Dermis microvascular lymphatic vessel endothelial cell (primary cell): ENCODE measurements around the gene FER1L5. TPM values are rescaled to one million over a fixed set of nuclear protein-coding genes. Genes with fewer than 3 reads are reported as not detected.

ENCODE experiments used
- DNase-seq, 2 donors: peaks; one replicate each; pipeline versions ENCODE4 v3.0.0 to v3.0.0-alpha.2; 2010; ENCODE audit warnings: low read depth in 2 of 2
- total RNA-seq: library from RNA; depleted of rRNA; stranded (reverse); fragments of >200 nt; gene quantifications from 2 replicates; pipeline ENCODE4 v1.2.1, GENCODE V29; 2014

FER1L5 gene
- total RNA-seq, 1 donor from 2014 or later, result not detected

DNA sequence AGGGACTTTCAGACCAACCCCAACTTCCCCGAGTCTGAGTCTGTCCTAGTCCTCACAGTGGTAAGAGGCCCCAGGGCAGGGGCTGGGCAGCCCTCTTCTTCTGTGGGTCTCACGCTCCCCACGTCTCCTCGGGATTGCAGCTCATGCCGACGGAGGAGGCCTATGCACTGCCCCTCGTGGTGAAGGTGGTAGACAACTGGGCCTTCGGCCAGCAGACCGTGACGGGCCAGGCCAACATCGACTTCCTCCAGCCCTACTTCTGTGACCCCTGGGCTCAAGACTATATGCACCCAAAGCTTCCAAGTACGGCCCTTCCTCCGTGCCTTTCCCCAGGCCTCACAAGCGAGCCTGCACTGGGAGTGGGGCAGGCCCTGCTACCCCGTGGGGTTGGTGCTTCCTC is 53.0 kb downstream of the FER1L5 start:
- DNase-seq, result no peak

DNA sequence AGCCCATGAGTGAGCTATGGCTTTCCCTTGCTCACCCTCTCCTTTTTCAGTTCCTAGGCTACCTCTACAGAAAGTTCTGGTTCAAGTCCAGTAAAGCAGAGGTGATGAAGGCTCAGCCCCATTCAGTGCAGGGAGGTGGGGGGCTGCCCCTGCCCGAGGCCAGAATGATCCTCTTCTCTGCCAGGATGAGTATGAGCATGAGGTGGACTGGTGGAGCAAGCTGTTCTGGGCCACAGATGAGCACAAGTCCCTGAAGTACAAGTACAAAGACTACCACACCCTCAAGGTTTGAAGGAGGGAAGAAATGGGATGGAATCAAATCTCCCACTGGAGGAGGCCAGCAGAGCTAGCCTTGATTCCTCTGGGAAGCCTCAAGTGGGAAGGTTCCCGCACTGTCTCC is 54.9 kb downstream of the FER1L5 start:
- no peak for DNase-seq

- DNase-seq, result no peak
Measured at GRCh38 chr2:96698221-96698861, 55.8 kb downstream of the FER1L5 start.

DNA sequence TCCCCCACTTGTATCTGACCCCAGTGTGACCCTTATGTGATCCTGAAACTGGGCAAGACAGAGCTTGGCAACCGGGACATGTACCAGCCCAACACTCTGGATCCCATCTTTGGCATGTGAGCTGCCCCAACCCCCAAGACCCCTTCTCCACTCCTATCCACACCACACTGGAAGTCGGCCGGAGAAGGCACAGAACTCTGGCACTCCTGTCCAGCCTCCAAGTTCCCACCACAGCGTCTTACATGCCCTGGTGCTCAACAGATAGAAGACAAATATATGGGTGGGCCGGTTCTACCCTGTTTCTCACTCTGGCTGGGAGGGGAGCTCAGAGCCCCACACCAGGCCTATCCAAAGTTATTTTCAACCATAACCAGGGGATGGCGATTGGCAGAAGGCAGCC is 56.5 kb downstream of the FER1L5 start:
- no peak for DNase-seq

GRCh38 chr2:96699621-96700020 is 57.1 kb downstream of the FER1L5 start:
- DNase-seq, result no peak

DNA sequence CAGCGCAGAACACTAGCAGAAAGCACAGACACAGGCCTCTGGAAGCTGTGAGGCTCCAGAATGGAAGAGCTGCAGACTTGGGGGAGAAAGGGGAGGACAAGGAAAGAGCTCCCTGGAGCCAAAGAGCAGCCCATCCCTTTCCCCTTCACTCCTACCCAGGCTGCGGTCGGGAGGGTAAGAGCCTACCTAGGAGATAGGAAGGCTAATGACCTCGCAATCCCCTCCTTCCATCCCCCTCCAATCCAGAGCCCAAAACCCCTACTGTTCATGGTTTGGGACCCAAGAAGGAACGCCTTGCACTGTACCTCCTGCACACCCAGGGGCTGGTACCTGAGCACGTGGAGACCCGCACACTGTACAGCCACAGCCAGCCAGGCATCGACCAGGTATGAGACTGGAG is 57.5 kb downstream of the FER1L5 start:
- no peak for DNase-seq

DNA sequence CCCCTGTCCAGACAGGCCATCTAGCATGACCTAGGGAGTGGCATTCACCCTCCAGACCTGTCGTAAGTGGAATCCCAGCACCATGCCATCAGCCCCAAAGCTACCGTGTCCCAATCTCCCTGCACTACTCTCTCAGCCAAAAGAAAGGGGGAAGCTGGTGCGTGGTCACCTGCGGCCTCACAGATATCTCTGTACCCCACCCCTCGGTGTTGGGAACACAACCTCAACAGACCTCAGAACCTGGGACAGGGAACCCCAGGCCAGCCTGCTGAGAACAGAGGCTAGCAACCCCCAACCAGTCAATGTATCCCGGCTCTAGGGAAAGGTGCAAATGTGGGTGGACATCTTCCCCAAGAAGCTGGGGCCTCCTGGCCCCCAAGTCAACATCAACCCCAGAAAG is 59.1 kb downstream of the FER1L5 start:
- no peak for DNase-seq

GRCh38 chr2:96702098-96702785 is 59.7 kb downstream of the FER1L5 start:
- no peak for DNase-seq

- DNase-seq, result no peak
Measured at GRCh38 chr2:96703021-96703751, 60.6 kb downstream of the FER1L5 start.

DNA sequence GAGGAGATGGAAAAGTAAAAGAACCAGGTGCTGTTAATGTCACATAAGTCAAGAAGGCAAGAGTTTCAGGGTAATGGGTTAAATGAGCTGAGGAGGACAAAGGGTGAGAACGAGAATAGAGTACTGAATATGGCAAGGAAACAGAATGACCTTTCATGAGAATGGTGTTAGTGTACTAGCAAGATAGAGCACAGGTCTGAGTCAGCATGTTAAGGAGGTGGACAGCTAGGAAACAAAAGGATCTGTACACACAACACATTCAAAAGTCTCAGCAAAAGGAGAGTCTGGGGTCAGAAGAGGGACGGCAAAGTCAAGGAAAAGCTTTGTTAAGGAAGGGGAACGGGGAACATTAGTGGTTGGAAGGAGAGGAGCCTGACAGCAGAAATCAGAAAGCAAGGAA is 68.4 kb downstream of the FER1L5 start:
- no peak for DNase-seq

GRCh38 chr2:96715658-96716057 is 73.1 kb downstream of the FER1L5 start:
- DNase-seq, result peak in 1 of 2 donors; percentile 31

- no peak for DNase-seq
Measured at GRCh38 chr2:96716388-96716787, 73.8 kb downstream of the FER1L5 start.

DNA sequence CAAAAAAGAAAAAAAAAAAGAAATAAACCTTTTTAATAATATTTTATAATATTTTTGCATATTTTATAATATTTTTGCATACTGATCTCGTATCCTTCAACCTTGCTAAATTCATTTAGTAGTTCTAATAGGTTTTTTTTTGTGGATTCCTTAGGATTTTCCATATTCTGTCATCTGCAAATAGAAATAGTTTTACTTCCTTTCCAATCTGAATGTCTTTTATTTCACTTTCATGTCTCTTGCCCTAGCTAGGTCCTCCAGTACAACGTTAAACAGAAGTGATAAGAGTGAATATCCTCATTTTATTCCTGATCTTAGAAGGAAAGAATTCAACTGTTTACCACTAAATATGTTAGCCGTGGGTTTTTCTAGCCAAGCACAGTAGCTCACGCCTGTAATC is 83.6 kb downstream of the FER1L5 start:
- DNase-seq, result no peak

DNA sequence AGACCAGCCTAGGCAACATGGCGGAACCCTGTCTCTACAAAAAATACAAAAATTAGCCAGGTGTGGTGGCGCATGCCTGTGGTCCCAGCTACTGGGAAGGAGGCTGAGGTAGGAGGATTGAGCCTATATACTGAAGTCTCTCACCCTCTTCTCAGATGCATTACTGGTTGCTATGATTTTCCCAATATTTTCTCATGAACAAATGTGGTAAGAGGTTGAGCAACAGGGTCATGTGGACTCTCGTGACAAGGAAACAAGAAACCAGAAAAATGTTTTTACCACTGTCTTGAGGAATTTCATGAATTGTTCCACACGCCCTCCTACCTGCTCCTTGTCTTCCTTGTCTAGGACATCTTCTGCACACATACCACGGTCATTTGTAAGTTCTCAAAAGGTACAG is 84.9 kb downstream of the FER1L5 start:
- no peak for DNase-seq

DNA sequence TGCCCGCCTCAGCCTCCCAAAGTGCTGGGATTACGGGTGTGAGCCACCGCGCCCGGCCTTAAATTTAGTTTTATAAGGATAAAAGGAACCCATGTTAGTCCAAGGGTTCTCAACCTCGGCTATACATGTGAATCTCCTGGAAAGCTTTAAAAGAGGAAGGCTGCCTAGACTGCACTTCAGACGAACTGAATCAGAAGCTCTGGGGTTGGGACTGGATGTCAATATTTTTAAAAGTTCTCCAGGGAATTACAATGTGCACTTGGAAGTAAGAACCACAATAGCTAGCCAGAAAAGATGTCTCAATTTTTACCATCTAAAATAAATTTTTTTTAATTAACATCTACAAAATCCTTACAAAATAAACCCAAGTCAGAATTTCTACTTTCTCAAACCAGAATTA is 87.2 kb downstream of the FER1L5 start:
- no peak for DNase-seq

GRCh38 chr2:96730212-96730611 is 87.6 kb downstream of the FER1L5 start:
- DNase-seq, result no peak

DNA sequence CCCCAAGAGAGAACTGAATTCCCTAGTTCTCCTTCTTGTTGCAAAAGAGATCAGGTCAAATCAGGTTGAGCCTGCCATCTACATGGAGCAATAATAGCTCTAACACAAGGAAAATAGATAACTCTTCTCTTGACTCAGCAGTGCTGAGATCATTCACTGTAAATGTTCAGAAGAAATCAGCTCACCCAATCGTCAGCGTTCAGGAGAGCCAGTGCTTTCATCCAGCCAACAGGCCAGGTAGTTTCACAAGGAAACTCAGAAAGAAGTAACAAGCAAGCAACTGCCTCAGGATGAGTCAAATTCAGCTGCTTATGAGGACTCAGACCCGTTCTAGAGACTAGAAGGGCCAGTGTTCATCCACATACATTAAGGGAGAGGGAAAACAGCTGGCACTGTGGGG is 91.4 kb downstream of the FER1L5 start:
- DNase-seq, result no peak

DNA sequence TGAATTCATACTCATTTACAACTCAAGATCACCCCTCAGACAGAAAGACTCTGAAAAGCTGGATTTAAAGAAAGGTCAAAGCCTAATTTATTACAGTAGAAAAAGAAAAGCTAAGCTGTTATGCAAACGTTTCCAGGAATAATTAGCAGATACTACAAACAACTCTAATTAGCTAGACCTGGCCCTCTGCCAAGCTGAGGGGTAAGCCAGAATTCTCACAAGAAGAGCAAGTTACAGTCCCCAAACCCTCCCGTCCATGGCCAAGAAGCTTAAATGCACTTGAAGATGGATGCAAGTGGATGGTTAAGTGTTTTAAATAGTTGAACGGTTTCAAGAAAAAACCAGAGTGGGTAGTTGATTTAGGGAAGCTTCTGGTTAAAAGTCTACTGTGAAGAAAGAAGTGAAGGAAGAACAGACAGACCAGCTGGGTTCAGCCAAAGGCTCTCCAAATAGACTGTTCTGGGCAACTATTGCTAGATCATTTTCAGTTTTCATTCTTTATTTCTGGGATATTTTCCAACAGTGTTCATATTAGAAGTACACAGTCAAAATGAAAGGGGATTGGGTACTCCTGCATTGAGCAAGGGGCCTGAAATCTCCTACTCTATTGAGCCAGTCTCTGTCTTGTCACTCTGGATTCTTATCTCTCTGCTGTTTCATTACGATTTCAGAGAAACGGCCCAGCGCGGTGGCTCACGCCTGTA is 92.5 kb downstream of the FER1L5 start:
- DNase-seq, result no peak

GRCh38 chr2:96737251-96737650 is 94.7 kb downstream of the FER1L5 start:
- no peak for DNase-seq

DNA sequence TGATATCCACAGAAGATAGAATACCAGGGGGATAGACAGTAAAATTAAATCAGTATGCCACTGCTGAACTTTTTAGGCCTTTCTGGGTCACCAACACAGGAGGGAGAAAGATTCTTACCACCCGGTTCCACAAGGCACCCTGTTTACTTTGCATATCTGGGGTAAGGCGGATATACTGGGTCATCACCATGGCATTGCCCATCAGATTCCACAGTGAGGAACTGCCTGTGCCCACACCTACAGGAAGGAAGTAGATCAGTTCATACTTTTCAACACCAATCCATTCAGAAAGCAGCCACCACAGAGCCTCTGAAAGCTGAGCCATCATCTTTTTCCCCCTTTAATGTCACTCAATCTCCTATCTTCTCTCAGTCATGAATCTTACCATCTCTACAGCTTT is 95.3 kb downstream of the FER1L5 start:
- DNase-seq, result peak; percentile 33 to 53

- DNase-seq, result no peak
Measured at GRCh38 chr2:96739076-96739632, 96.6 kb downstream of the FER1L5 start.
